Measurements from ENCODE around the gene SIX6. TPM values are rescaled to one million over a fixed set of nuclear protein-coding genes. Genes with fewer than 3 reads are reported as not detected.

The SIX6 gene
- total and polyA plus RNA-seq, 8 donors: not detected

DNA sequence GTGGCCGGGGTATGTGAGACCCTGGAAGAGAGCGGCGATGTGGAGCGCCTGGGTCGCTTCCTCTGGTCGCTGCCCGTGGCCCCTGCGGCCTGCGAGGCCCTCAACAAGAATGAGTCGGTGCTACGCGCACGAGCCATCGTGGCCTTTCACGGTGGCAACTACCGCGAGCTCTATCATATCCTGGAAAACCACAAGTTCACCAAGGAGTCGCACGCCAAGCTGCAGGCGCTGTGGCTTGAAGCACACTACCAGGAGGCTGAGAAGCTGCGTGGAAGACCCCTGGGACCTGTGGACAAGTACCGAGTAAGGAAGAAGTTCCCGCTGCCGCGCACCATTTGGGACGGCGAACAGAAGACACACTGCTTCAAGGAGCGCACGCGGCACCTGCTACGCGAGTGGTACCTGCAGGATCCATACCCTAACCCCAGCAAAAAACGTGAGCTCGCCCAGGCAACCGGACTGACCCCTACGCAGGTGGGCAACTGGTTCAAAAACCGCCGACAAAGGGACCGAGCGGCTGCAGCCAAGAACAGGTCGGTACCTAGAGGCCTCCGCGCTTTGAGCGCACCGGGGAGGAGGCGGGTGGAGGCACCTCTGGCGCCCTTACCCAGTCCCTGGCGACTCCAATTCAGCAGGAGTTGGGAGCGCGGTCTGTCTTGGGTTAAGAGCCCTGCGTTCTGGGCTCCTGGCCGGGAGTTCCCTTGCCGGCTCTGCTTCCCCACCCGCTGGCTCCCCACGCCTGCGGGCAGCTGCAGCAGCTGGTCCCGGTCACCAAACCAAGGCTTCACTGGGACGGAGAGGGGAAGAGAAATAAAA, 700 bp downstream of the SIX6 start:
- intact Hi-C loops (cut with DNase I): no loop called here
- Histone ChIP-seq H3K27me3 (peaks cover 7 to 90% (median 38%) of the 10 kb centered on the region in 4 donors), H3K36me3 (no peaks in the 10 kb centered on the region), H3K27ac (no peak overlapping the region), H3K9me3 (no peaks in the 10 kb centered on the region), H3K4me3 (peak overlapping the region in 1 of 4 donors; percentile 25), H3K4me1 (no peaks in the 10 kb centered on the region)
- TF ChIP-seq, protein P1, sequence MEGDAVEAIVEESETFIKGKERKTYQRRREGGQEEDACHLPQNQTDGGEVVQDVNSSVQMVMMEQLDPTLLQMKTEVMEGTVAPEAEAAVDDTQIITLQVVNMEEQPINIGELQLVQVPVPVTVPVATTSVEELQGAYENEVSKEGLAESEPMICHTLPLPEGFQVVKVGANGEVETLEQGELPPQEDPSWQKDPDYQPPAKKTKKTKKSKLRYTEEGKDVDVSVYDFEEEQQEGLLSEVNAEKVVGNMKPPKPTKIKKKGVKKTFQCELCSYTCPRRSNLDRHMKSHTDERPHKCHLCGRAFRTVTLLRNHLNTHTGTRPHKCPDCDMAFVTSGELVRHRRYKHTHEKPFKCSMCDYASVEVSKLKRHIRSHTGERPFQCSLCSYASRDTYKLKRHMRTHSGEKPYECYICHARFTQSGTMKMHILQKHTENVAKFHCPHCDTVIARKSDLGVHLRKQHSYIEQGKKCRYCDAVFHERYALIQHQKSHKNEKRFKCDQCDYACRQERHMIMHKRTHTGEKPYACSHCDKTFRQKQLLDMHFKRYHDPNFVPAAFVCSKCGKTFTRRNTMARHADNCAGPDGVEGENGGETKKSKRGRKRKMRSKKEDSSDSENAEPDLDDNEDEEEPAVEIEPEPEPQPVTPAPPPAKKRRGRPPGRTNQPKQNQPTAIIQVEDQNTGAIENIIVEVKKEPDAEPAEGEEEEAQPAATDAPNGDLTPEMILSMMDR (IDR thresholded peaks at IDR 0.05): no peak
- peak in 1 of 6 donors; percentile 60 for DNase-seq
- FAIRE-seq: no peak
- whole genome bisulfite sequencing, 2 donors: 6 to 7% methylated on average over 58 of the region's 58 CpGs
- peak in 3 of 4 donors; percentile 21 to 25 (median 22) for ATAC-seq

DNA sequence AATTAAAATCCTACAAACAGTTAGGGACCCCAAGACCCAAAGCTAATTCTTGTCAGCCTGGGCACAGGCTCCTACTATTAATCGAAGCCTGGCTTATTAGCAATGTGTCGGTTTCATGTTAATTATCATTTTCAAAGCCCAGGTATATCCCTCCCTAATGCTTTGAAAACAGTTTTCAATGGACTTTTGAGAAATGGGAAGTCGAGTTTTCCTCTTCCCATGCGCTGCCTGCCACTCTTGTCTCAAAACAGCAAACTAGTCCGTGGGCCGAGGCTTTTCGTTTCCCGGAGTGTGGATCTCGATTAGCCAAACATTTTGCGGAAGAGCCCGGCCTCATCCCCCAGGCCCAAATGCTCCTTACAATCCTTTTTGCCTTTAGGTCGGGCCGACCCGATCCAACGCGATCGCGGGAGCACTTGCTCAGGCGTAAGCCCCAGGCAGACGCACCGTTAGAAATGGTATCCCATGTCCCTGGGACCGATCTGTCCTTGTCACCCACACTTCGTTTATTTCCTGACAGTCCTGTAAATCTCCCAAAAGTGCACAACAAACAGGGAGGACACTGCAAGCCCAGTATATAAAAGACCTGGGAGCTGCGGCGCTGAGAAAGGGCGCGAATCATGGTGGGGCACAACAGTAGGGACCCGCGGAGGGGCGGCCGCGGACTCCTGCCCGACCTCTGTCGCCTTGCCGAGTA, 1.5 kb downstream of the SIX6 start:
- Histone ChIP-seq H3K4me3 (no peak overlapping the region), H3K4me1 (no peaks in the 10 kb centered on the region), H3K27me3 (peaks cover 7 to 87% (median 35%) of the 10 kb centered on the region in 4 donors), H3K36me3 (no peaks in the 10 kb centered on the region), H3K27ac (no peak overlapping the region), H3K9me3 (no peaks in the 10 kb centered on the region)
- DNase-seq (no peak), ATAC-seq (no peak), FAIRE-seq (no peak)
- 6 to 7% methylated on average over 35 of the region's 35 CpGs for WGBS, 2 donors
- TF ChIP-seq, protein P1 (IDR thresholded peaks at IDR 0.05): no peak
- intact Hi-C loops (cut with DNase I): no loop called here

DNA sequence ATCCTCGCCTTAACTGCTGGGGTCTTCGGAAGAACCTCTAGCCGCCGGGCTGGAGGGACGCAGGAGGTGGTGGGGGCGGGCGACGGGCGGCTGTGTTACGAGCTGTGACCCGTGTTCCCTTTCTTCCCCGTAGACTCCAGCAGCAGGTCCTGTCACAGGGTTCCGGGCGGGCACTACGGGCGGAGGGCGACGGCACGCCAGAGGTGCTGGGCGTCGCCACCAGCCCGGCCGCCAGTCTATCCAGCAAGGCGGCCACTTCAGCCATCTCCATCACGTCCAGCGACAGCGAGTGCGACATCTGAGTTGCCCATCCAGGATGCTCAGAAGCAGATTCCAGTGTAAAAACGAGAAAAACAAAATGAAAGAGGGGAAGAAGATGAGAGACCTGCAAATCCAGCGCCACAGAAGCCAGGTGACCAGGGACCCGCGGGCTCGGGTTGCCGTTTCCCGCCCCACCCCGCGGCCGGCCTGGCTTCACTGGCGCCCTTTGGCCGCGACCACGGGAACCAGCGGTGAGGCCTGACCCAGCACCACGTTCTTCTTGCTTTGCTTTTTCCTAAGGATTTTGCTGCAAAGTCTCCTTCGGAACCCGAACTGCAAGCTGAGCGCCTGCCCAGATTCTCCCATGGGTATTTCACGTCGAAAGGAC, 2.1 kb downstream of the SIX6 start:
- Histone ChIP-seq H3K4me1 (no peaks in the 10 kb centered on the region), H3K4me3 (peak overlapping the region in 1 of 4 donors; percentile 10), H3K27ac (no peak overlapping the region), H3K9me3 (no peaks in the 10 kb centered on the region), H3K36me3 (no peaks in the 10 kb centered on the region), H3K27me3 (peaks cover 7 to 90% (median 33%) of the 10 kb centered on the region in 4 donors)
- intact Hi-C loops (cut with DNase I): no loop called here
- no peak for FAIRE-seq
- ATAC-seq: no peak
- TF ChIP-seq, protein P1 (IDR thresholded peaks at IDR 0.05): no peak
- no peak for DNase-seq
- 6 to 10% methylated on average over 48 to 49 of the region's 49 CpGs for WGBS, 2 donors

DNA sequence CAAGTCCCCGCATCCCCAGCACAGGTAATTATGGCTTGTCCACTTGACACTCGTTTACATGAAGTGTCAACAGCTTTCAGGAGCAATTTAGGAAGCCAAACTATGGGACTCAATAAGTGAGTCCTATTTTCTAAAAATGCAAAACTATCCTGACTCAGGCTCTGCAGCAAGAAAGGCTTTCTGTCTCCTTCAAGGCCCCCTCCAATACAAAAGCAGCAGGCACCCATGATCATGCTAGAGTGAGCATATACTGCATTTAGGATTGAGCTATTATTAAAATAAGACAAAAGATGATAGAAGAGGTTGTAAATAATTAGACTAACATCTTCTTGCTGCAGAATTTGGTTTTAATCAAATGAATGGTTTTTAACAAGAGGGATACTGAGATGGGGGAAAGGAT, 3.2 kb downstream of the SIX6 start:
- Histone ChIP-seq H3K4me1 (no peaks in the 10 kb centered on the region), H3K36me3 (no peaks in the 10 kb centered on the region), H3K9me3 (no peaks in the 10 kb centered on the region), H3K27me3 (peaks cover 7 to 81% (median 29%) of the 10 kb centered on the region in 4 donors), H3K27ac (no peak overlapping the region), H3K4me3 (no peak overlapping the region)
- TF ChIP-seq, protein P1 (IDR thresholded peaks at IDR 0.05): no peak
- FAIRE-seq (no peak), ATAC-seq (no peak), DNase-seq (no peak)
- intact Hi-C loops (cut with DNase I): no loop called here
- WGBS, 2 donors: 16 to 23% methylated on average over 2 of the region's 2 CpGs
